ENCODE data around the gene DUSP8. TPM values are rescaled to one million over a fixed set of nuclear protein-coding genes. Genes with fewer than 3 reads are reported as not detected.
A peak's percentile ranks its signal among the peaks of the same experiment; 100 is the strongest.
"Not testable (repeated sequence)": the region's sequence is repeated elsewhere in the genome, so short reads cannot be mapped to it uniquely, and the experiment has no call there.

DUSP8 gene, protein sequence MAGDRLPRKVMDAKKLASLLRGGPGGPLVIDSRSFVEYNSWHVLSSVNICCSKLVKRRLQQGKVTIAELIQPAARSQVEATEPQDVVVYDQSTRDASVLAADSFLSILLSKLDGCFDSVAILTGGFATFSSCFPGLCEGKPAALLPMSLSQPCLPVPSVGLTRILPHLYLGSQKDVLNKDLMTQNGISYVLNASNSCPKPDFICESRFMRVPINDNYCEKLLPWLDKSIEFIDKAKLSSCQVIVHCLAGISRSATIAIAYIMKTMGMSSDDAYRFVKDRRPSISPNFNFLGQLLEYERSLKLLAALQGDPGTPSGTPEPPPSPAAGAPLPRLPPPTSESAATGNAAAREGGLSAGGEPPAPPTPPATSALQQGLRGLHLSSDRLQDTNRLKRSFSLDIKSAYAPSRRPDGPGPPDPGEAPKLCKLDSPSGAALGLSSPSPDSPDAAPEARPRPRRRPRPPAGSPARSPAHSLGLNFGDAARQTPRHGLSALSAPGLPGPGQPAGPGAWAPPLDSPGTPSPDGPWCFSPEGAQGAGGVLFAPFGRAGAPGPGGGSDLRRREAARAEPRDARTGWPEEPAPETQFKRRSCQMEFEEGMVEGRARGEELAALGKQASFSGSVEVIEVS
- 7.7 TPM for total RNA-seq
- long read RNA-seq, full-length matches to known transcripts: 22 of 37 reads
- long read RNA-seq, partial matches to known transcripts: 13 of 37 reads
- long read RNA-seq, other reads (novel, unspliced or antisense): 2 of 37 reads

DNA sequence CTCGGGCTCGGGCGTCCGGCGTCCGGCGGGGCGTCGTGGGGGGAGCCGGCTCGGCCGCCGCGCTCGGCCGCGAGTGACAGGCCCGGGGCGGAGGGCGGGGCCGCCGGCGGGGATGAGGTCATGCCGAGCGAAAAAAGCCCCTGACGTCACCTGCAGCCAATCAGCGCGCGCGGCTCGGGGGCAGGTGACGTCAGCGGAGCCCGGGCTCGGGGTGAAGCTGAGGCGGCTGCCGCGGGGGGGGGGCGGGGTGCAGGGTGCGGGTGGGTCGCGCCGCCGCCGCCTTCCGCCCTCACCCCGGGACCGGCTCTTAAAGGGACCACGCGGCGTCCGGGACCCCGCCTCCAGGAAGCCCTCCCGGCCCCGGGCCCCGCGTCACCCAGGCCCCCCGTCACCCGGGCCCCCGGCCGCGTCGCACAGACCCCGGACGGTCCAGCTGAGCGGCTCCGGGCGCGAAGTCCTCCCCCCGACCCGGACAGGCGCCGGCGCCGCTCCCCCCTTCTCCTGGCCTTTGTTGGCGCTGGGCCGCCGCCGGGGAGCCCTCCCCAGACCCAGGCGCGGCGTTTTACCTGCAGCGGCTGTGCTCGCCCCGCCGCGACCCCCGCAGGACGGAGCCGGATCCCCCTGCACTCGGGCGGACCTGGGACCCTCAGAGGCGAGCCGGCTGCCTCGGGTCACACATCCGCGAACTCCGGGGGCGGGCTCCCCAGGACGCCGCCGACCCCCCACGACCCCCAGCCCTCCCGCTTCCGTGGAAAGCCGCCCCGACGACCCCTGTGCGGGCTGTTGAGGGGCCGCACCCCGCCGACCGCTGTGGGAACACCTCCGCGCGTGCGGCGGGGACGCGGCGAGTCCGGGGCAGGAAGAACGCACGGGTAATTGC, at the start of gene DUSP8:
TSS of gene DUSP8 (minus strand) at position 75 of the 880 bp plus-strand sequence. CDS start 6,445 bp downstream, outside the sequence.
- peak; percentile 81 for ATAC-seq (ENCODE audit: poor library complexity)
- DNase-seq: peak; percentile 95
- intact Hi-C loops (cut with DNase I): loop anchor here (10.0 kb wide), 2 partner anchors 268 to 368 kb away; partner anchors contain the start of gene TOLLIP

DNA sequence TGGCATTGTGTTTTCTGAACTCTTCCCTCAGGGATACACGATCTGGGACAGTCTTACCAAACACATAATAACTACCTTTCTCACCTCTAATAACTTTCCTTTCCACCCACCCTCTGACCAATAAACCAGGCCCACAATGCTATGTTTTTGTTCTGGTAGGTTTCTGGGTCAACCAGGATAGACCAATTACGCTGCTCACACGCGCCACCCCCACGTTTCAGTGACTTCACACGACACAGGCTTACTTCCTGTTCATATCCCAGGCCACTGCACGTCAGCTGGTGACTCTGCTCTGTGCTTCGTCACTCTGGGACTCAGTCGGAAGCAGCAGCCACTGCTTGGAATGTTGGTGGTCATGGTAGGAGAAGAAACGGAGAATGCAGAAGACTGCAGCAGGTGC, 47.4 kb upstream of the DUSP8 start:
- intact Hi-C loops (cut with DNase I): no loop called here
- no peak for ATAC-seq (ENCODE audit: poor library complexity)
- DNase-seq: no peak

DNA sequence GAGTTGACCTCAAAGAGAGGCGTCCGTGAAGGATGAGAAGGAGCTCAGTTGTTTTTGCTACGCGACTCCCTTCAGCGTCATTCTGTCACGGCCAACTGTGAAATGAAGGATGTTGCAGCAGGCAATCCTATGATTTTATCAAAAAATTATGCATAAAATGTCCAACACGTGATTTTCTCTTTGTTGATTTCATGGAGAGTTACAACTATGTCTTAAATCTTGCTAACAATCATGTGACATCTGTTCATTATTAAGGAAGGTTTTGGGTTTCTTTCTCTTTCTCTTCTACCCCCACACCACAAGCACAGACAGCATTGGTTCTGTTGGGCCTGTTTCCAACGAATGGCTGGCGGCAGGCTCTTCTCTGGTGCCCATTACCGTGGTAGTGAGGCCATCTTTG, 46.2 kb upstream of the DUSP8 start:
- no peak for ATAC-seq (ENCODE audit: poor library complexity)

DNA sequence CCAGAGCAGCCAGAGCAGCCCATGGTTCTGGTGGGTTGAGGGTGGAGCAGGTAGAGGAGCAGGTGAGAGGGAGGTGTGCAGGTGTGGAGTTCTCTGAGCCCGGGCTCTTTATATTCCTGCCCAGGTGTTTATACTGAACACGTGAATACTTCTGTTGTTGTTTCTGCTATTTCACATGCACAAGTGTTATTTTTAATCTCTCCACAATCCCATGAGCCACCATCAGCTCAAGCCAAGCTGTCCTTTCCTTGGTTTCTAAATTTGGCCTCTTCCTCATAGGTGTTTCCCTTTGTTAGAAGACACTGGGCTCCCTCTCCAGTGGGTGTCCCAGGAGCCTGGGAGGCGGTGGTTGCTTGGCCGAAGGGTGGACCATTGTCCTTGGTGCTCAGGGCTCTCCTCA, 36.3 kb upstream of the DUSP8 start, which contains the start of gene KRTAP5-3:
TSS of gene KRTAP5-3 (minus strand) at position 101 of the 400 bp plus-strand sequence. CDS start at position 23, 78 bp downstream.
- intact Hi-C loops (cut with DNase I): no loop called here
- ATAC-seq (ENCODE audit: poor library complexity): no peak
- no peak for DNase-seq

More for the DNA sequence above, 46.2 kb upstream of the DUSP8 start:
- no peak for DNase-seq
- intact Hi-C loops (cut with DNase I): no loop called here

DNA sequence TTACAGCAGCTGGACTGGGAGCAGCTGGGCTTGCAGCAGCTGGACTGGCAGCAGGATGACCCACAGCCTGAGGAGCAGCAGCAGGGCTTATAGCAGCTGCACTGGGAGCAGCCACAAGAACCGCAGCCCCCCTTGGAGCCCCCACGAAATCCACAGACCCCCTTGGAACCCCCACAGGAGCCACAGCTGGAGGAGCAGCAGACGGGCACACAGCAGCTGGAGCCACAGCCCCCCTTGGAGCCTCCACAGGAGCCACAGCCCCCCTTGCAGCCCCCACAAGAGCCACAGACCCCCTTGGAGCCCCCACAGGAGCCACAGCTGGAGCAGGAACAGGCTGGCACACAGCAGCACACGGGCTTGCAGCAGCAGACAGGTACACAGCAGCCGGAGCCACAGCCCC, 35.8 kb upstream of the DUSP8 start:
- DNase-seq; intact Hi-C loops (cut with DNase I); ATAC-seq (ENCODE audit: poor library complexity): not testable (repeated sequence)

DNA sequence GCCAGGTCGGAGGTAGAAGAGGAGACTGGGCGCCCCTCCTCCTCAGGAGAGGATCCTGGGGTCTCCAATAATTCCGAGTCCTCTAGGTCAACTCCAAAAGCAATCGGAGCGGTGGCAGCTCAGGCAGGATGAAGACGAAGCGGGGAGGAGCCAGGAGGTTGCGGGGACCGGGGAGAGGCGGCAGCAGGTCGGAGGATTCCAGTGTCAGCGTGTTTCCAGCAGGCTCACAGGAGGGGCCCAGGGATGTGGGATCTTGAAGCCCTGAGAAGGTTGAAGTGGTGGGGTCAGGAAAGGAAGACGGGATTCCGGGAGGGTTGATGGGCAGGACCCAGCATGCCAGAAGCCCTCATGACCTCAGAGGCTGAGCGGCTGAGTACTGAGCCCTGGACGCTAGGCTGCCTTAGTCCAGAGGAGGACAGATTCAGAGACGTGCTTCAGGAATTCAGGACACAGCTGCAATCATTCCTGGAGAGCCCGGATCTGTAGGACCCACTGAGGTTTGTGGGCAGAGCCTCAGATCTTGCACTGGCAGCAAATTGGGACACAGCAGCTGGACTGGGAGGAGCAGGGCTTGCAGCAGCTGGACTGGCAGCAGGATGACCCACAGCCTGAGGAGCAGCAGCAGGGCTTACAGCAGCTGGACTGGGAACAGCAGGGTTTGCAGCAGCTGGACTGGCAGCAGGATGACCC, 35.2 kb upstream of the DUSP8 start:
- intact Hi-C loops (cut with DNase I); ATAC-seq (ENCODE audit: poor library complexity): not testable (repeated sequence)

DNA sequence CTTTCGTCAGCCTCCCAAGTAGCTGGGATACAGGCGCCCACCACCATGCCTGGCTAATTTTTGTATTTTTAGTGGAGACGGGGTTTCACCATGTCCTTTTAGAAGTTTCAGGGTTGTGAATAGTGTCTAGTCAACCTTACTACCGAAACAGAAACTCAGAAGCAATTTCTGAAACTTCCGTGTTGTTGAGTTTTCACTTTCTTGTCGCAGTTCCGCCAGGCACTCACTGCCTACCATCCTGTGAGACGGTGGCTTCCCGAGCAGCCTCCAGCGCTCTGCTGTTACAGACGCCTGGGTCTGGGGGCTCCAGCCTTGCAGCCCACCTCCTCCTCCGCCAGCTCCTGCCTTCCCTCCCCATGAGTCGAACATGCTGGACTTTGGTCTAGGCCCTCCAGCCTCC, 33.9 kb upstream of the DUSP8 start:
- intact Hi-C loops (cut with DNase I); ATAC-seq (ENCODE audit: poor library complexity); DNase-seq: not testable (repeated sequence)

More for the DNA sequence above, 35.2 kb upstream of the DUSP8 start:
- not testable (repeated sequence) for DNase-seq

DNA sequence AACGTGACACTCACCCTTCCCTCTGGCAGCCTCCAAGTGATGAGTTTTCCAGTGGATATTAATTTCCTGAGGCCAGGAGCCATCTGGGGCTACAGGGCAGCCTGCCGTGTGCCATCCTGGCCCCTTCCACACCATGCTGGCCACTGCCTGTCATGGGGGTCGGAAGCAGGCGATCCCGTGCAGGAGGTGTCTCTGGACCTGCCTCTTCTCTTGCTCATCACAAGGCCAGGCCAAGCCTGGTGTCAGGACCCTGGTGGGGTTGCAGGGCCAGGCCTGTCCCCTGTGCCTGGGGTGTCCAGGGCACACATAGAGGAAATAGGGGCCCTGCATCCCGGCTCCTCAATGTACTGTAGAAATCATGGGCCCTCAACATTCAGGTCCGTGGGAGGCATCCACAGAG, 32.6 kb upstream of the DUSP8 start:
- DNase-seq (no peak), ATAC-seq (ENCODE audit: poor library complexity) (no peak)
- intact Hi-C loops (cut with DNase I): no loop called here

DNA sequence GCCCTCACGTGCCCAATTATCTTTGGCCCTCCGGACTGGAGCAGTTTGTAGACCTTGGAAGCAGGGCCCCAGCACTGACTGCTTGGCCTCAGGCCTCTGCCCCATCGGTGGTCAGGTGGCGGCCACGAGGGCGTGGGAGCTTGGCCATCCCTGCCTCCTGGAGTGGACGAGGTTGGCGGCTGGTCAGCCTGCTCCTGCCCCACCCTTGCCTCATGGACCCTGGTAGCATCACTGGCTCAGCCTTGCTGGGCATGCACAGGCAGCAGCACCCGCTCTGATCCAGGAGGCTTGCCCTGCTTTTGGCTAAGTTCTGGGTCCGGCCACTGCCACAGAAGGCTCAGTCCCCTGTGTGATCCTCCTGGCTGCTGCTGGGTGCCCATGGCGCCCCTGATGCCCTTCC, 32.1 kb upstream of the DUSP8 start:
- ATAC-seq (ENCODE audit: poor library complexity) (no peak), DNase-seq (no peak)
- intact Hi-C loops (cut with DNase I): no loop called here

DNA sequence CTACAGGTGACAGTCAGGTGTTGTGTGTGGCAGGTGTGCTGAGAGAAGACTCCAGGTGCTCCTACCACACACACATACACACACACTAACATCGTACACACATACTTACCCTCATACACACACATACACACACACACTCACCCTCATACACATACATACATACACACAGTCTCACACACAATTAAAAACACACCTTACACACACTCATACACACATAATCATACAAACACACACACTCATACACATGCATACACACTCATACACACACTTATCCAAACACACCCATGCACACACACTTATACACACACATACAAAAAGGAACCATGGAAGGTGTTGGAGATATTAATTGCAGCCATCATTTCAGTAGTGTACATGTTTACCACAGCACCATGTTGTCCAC, 31.6 kb upstream of the DUSP8 start:
- ATAC-seq (ENCODE audit: poor library complexity): no peak
- intact Hi-C loops (cut with DNase I): no loop called here
- DNase-seq: no peak

DNA sequence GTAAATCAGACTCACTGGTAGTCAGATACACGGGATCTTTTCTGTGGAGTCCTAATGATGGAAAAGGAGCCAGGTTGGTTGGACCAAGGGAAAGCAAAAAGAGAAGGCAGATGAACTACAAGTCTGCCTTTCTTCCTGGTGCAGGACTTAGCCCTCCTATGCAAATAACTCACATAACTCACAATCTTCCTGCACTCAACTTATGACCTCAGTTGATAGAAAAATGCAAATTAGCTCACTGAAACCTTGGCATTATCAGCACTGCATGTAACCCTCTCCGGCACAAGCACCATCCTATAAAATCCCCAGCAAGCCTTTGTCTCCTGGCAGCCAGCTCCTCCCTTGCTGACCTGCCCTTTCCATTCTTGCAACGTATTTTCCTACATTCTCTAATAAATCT, 29.6 kb upstream of the DUSP8 start:
- DNase-seq; ATAC-seq (ENCODE audit: poor library complexity); intact Hi-C loops (cut with DNase I): not testable (repeated sequence)

DNA sequence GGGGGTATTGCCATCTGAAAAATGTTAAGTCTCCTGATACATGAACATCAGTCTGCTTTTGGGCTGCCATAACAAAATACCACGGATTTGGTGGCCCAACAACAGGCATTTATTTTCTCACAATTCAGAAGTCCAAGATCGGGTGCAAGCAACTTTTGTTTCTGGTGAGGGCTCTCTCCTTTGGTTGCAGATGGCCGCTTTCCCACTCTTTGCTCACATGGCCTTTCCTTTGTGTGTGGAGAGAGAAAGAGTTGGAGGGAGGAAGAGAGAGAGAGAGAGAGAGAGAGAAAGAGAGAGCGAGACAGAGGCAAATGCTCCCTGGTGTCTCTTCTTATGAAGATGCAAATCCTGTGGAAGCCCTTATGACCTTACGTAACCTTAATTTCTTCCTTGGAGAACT, 28.6 kb upstream of the DUSP8 start:
- DNase-seq: no peak
- no peak for ATAC-seq (ENCODE audit: poor library complexity)
- intact Hi-C loops (cut with DNase I): no loop called here

DNA sequence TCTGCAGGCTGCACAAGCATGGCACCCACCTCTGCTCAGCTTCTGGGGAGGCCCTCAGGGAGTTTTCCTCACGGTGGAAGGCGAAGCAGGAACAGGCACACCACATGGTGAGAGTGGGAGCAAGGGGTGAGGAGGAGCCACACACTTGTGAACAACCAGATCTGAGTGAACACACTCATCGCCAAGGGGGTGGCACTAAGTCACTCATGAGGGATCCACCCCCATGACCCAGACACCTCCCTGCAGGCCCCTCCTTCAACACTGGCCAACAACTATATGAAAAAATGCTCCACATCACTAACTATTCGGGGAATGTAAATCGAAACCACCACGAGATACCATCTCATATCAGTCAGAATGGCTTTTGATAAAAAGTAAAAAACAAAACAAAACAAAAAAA, 26.7 kb upstream of the DUSP8 start:
- no peak for DNase-seq
- intact Hi-C loops (cut with DNase I): no loop called here

DNA sequence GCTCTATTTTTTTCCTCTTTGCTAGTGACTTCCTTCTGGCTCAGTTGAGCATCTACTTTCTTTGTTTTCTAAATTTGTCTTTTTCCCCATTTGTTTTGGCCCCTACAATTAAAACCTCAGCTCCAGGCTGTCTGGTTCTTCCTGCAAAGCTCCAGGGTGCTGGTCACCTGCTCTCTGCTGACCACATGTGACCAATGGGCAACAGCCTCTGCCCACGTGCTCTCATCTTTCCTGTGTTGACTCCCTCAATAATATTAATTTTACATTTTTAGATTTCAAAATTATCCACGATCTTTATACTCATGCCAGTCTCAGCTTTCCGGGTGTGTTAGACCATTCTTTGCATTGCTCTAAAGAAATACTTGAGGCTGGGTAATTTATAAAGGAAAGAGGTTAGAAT, 26.3 kb upstream of the DUSP8 start:
- ATAC-seq (ENCODE audit: poor library complexity); DNase-seq; intact Hi-C loops (cut with DNase I): not testable (repeated sequence)

More for the DNA sequence above, 26.7 kb upstream of the DUSP8 start:
- no peak for ATAC-seq (ENCODE audit: poor library complexity)

DNA sequence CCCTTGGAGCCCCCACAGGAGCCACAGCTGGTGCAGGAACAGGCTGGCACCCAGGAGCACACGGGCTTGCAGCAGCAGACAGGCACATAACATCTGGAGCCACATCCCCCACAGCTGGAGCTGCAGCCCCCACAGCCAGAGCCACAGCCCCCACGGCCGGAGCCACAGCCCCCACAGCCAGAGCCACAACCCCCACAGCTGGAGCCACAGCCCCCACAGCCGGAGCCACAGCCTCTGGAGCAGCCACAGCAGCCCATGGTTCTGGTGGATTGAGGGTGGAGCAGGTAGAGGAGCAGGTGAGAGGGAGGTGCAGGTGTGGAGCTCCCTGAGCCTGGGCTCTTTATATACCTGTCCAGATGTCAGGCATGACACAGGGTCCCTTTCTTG, 25.9 kb upstream of the DUSP8 start, which contains the start of gene KRTAP5-2:
TSS of gene KRTAP5-2 (minus strand) at position 301 of the 387 bp plus-strand sequence. CDS start at position 257, 44 bp downstream.
- intact Hi-C loops (cut with DNase I): no loop called here
- DNase-seq (no peak), ATAC-seq (ENCODE audit: poor library complexity) (no peak)

DNA sequence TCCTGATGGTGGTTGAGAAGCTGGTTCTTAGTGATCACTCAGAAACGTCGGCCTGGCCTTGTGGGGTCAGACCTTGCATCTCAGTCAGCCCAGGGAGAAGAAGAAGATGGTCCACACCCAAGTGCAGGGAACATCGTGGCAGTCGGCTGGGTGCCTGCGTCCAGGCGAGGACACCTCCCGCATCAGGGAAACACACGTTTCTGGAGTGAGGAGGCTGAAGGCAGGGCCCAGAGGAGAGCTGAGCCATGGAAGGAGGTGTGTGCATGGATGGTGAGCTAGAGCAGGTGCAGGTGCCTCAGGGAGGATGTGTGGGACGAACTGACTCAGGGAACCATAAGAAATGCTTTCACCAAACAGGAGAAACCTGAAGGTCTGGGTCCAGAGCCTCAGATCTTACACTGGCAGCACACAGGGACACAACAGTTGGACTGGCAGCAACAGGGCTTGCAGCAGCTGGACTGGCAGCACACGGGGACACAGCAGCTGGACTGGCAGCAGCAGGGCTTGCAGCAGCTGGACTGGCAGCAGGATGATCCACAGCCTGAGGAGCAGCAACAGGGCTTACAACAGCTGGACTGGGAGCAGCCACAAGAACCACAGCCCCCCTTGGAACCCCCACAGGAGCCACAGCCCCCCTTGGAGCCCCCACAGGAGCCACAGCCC, 25.4 kb upstream of the DUSP8 start:
- no peak for ATAC-seq (ENCODE audit: poor library complexity)
- DNase-seq: no peak
- intact Hi-C loops (cut with DNase I): no loop called here

DNA sequence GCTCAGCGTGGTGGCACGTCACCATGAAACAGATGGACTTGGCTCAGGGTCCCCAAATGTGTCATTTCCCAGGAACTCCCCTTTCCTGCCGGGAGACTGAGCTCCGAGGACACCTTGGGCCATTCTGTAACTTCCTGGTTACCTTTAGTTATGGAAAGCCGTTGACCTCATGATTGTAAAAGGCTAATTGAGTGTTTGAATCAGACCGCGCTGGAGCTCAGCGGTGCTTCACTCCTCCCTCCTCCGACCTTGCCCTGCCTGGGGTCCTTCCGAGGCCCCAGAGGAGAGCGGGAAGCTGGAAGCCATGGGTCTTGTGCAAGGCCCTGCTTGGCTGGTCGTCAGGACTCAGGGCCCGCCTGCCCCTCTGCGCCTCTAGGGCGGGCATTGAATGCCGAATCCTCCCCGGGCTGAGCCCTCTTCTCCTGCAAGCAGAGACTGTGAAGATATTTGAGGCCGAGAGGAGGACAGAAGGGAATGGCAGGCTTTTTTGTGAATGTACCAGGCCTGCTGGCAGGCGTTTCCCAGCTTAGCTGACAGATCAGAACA, 24.6 kb upstream of the DUSP8 start:
- intact Hi-C loops (cut with DNase I); ATAC-seq (ENCODE audit: poor library complexity); DNase-seq: not testable (repeated sequence)
